B cell (primary cell): Measurements from ENCODE around the gene SCAF11.

Experiments
- CTCF ChIP-seq: fragments of 200-600 bp; IDR thresholded peaks from one replicate; pipeline ENCODE4 v1.8.0; 2022; ENCODE audit warnings: antibody characterized with exemption, mild to moderate bottlenecking
- EZH2 ChIP-seq: IDR thresholded peaks from 2 replicates; pipeline ENCODE4 v1.6.1; 2012; ENCODE audit warnings: borderline replicate concordance, low read depth, mild to moderate bottlenecking, moderate library complexity, low read length; ENCODE audit not compliant: insufficient read depth, poor library complexity, severe bottlenecking

- TF ChIP-seq CTCF (no peak), EZH2 (no peak)
These were observed 100.1 kb downstream of the SCAF11 start for GRCh38 chr12:45890276-45890675.
